Endothelial cell of umbilical vein (primary cell): ENCODE results near the gene COL8A1. TPM values are rescaled to one million over a fixed set of nuclear protein-coding genes. Genes with fewer than 3 reads are reported as not detected.

Source experiments
- BruUV-seq: library from RNA; stranded (reverse); fragments of 400-500 nt; replicated peaks from 2 replicates; lab custom pipeline; 2021; lab: Mats Ljungman, UMichigan
- CTCF ChIA-PET: fragments of 300-600, 350-600 bp; sonication (Branson Sonifier 250); formaldehyde crosslinking; loops from one replicate; lab custom pipeline; 2021; ENCODE audit warnings: antibody characterized with exemption, inconsistent platforms; lab: Charles Lee
- POLR2A ChIA-PET: fragments of 300-600, 350-600 bp; sonication (Branson Sonifier 250); formaldehyde crosslinking; loops from one replicate; lab custom pipeline; 2021; ENCODE audit warnings: antibody characterized with exemption, inconsistent platforms; lab: Charles Lee
- DNase-seq: peaks from one replicate; pipeline ENCODE4 v3.0.0-alpha.2; 2011; ENCODE audit warnings: low read depth, low spot score
- FAIRE-seq: peaks from 2 replicates; lab custom pipeline; 2011; peaks lifted over from hg19 to GRCh38; lab: Jason Lieb, UNC
- H2AFZ ChIP-seq: 2 replicates; pipeline ENCODE4 v1.6.0; 2012; ENCODE audit warnings: low read depth, low read length, control low read depth, inconsistent platforms
- H3K27ac ChIP-seq: 2 replicates; pipeline ENCODE4 v1.5.1; 2011; ENCODE audit warnings: low read depth, mild to moderate bottlenecking, control low read depth, low read length, moderate library complexity; ENCODE audit not compliant: insufficient read depth
- H3K27me3 ChIP-seq, 2 experiments: 2 replicates each; pipeline versions ENCODE4 v1.6.0 to v1.6.1; 2011; ENCODE audit warnings: low read length in 2 of 2, mixed read lengths in 1 of 2; ENCODE audit not compliant: control insufficient read depth in 2 of 2, insufficient read depth in 2 of 2
- H3K36me3 ChIP-seq, 2 experiments: 2 replicates in 1 of 2; 3 replicates in 1 of 2; pipeline ENCODE4 v1.5.1; 2011; ENCODE audit warnings: low read length in 2 of 2, mild to moderate bottlenecking in 1 of 2, moderate library complexity in 1 of 2; ENCODE audit not compliant: control insufficient read depth in 2 of 2, insufficient read depth in 2 of 2; ENCODE audit errors: extremely low read depth in 1 of 2
- H3K4me1 ChIP-seq: 3 replicates; pipeline ENCODE4 v1.5.1; 2011; ENCODE audit warnings: mild to moderate bottlenecking, low read length; ENCODE audit not compliant: control insufficient read depth, insufficient read depth; ENCODE audit errors: extremely low read depth
- H3K4me2 ChIP-seq: 2 replicates; pipeline ENCODE4 v1.6.1; 2011; ENCODE audit warnings: low read length, control low read depth, mixed read lengths; ENCODE audit not compliant: insufficient read depth
- H3K4me3 ChIP-seq, 3 experiments: fragments of 200-600 bp in 1 of 3; sonication (generic), shearing (Covaris generic) in 1 of 3; replicated peaks in 1 of 3; 2 replicates each; pipeline ENCODE4 v1.5.1; 2011 to 2016; ENCODE audit warnings: control low read depth in 3 of 3, low read length in 3 of 3, mild to moderate bottlenecking in 2 of 3, inconsistent platforms in 1 of 3, low read depth in 1 of 3, moderate library complexity in 1 of 3; ENCODE audit not compliant: insufficient read depth in 1 of 3
- H3K79me2 ChIP-seq: 2 replicates; pipeline ENCODE4 v1.6.0; 2012; ENCODE audit warnings: low read length, inconsistent platforms; ENCODE audit not compliant: control insufficient read depth, insufficient read depth
- H3K9ac ChIP-seq: replicated peaks from 2 replicates; pipeline ENCODE3; 2011; ENCODE audit warnings: low read length, control low read depth; ENCODE audit not compliant: insufficient read depth; ENCODE audit errors: extremely low read depth
- H3K9me1 ChIP-seq: replicated peaks from 3 replicates; pipeline ENCODE4 v1.6.0; 2011; ENCODE audit warnings: mild to moderate bottlenecking, low read length; ENCODE audit not compliant: control insufficient read depth, insufficient read depth; ENCODE audit errors: extremely low read depth
- H3K9me3 ChIP-seq: replicated peaks from 2 replicates; pipeline ENCODE4 v1.5.1; 2012; ENCODE audit warnings: low read length, inconsistent platforms; ENCODE audit not compliant: control insufficient read depth, insufficient read depth
- H4K20me1 ChIP-seq: replicated peaks from 2 replicates; pipeline ENCODE3; 2011; ENCODE audit warnings: mild to moderate bottlenecking, low read length; ENCODE audit not compliant: control insufficient read depth, insufficient read depth; ENCODE audit errors: extremely low read depth
- CTCF ChIP-seq, 2 donors: IDR thresholded peaks; 1 replicate in 1 of 2; 2 replicates in 1 of 2; pipeline ENCODE4 v1.5.1; 2011; ENCODE audit warnings: low read length in 2 of 2, mild to moderate bottlenecking in 2 of 2, moderate library complexity in 2 of 2, control low read depth in 1 of 2, inconsistent platforms in 1 of 2, low read depth in 1 of 2; ENCODE audit not compliant: insufficient read depth in 1 of 2; ENCODE audit errors: extremely low read depth in 1 of 2
- EZH2 ChIP-seq: IDR thresholded peaks from 2 replicates; pipeline ENCODE4 v1.6.1; 2012; ENCODE audit warnings: borderline replicate concordance, low read depth, mild to moderate bottlenecking, moderate library complexity, low read length, inconsistent platforms; ENCODE audit not compliant: severe bottlenecking
- FOS ChIP-seq: IDR thresholded peaks from 2 replicates; pipeline ENCODE4 v1.6.1; 2011; ENCODE audit warnings: mild to moderate bottlenecking, low read length, moderate library complexity, borderline replicate concordance; ENCODE audit not compliant: insufficient read depth
- GATA2 ChIP-seq: IDR thresholded peaks from 2 replicates; pipeline ENCODE4 v1.7.0; 2011; ENCODE audit warnings: low read depth, mild to moderate bottlenecking, moderate library complexity, mixed read lengths, low read length; ENCODE audit not compliant: insufficient read length, insufficient read depth
- JUN ChIP-seq: IDR thresholded peaks from 2 replicates; pipeline ENCODE4 v1.6.1; 2011; ENCODE audit warnings: borderline replicate concordance, low read depth; ENCODE audit not compliant: insufficient read length, insufficient read depth
- MAX ChIP-seq: IDR thresholded peaks from 2 replicates; pipeline ENCODE4 v1.6.1; 2011; ENCODE audit not compliant: insufficient read depth, insufficient read length
- MYC ChIP-seq: IDR thresholded peaks from one replicate; pipeline ENCODE4 v1.6.1; 2011; ENCODE audit warnings: mild to moderate bottlenecking, low read depth, low read length
- POLR2A ChIP-seq: IDR thresholded peaks from 2 replicates; pipeline ENCODE4 v1.6.1; 2012; ENCODE audit warnings: low read depth, mild to moderate bottlenecking, control low read depth, low read length
- POLR2AphosphoS5 ChIP-seq: IDR thresholded peaks from 2 replicates; pipeline ENCODE4 v1.6.1; 2012; ENCODE audit warnings: low read depth, mild to moderate bottlenecking, control low read depth, low read length, moderate library complexity; ENCODE audit not compliant: insufficient read depth
- dilution Hi-C: fragments of 300-500 bp; cut with MboI; formaldehyde crosslinking; loops from one replicate; pipeline ENCODE4 v1.15.0; 2019; ENCODE audit warnings: low sequenced_read_pairs; ENCODE audit not compliant: extremely low pct_ligation_motif_present
- intact Hi-C: fragments of 100-400 bp; cut with micrococcal nuclease; formaldehyde crosslinking; loops from one replicate; pipeline ENCODE4 v1.10.0; 2022
- polyA plus RNA-seq, 4 experiments: library from polyadenylated mRNA; depleted of rRNA in 3 of 4; stranded (reverse) in 3 of 4; unstranded in 1 of 4; fragments of >200 nt; gene quantifications; 2 replicates each; pipeline versions ENCODE4 v1.2.1 to v1.2.3, GENCODE V29; 2011 to 2012; ENCODE audit warnings: missing spikeins in 1 of 4
- total RNA-seq: library from RNA; stranded (reverse); gene quantifications from 2 replicates; pipeline ENCODE4 v1.2.3, GENCODE V29; 2021

Gene COL8A1
- total and polyA plus RNA-seq, 2 donors (not counting 3 experiments of a cell fraction or from before 2014, with no cell fraction given) = 358 to 634 TPM

GRCh38 chr3:99834211-99834957, 196.0 kb downstream of the COL8A1 start:
- no peaks in the 10 kb centered on the region for H3K36me3 ChIP-seq
- no peak overlapping the region for H3K9ac ChIP-seq
- peaks cover 49% of the 10 kb centered on the region for H3K79me2 ChIP-seq
- H3K4me2 ChIP-seq = no peak overlapping the region
- BruUV-seq = no TSS peak
- no peaks in the 10 kb centered on the region for H3K9me3 ChIP-seq
- FAIRE-seq (no peak), DNase-seq (no peak)
- no peak for TF ChIP-seq JUN
- no peak for TF ChIP-seq POLR2AphosphoS5
- no peak for TF ChIP-seq MYC
- TF ChIP-seq EZH2 = no peak
- no peak for TF ChIP-seq FOS
- no peak for TF ChIP-seq CTCF (IDR thresholded peaks at IDR 0.05; ENCODE audit: extremely low read depth in 1 of 2, insufficient read depth in 1 of 2, low read depth in 1 of 2, low read length in 2 of 2)
- TF ChIP-seq GATA2 = no peak
- no peak for TF ChIP-seq MAX
- no peak for TF ChIP-seq POLR2A
- no peaks in the 10 kb centered on the region for H3K9me1 ChIP-seq
- H3K27me3 ChIP-seq = no peaks in the 10 kb centered on the region
- H4K20me1 ChIP-seq = no peaks in the 10 kb centered on the region
- no peak overlapping the region for H2AFZ ChIP-seq
- intact Hi-C loops = loop anchor here (5.0 kb wide), 3 partner anchors 483 to 1058 kb away; no protein-coding TSS in a partner anchor
- ChIA-PET POLR2A (interaction anchor here (1.2 kb wide), 1 partner anchor 10 kb away, joined by 3 read pairs; no protein-coding TSS in a partner anchor), CTCF (interaction anchor here (1.2 to 6.2 kb wide), 11 partner anchors 9 to 758 kb away, joined by 3 to 120 read pairs (median 4); partner anchors contain the start of genes CMSS1 and TBC1D23)
- no peak overlapping the region for H3K27ac ChIP-seq
- dilution Hi-C loops = no loop called here
- H3K4me3 ChIP-seq = no peak overlapping the region
- peaks cover 23% of the 10 kb centered on the region for H3K4me1 ChIP-seq
